Measurements from ENCODE around the gene DSC1.
"Not testable (repeated sequence)": the region's sequence is repeated elsewhere in the genome, so short reads cannot be mapped to it uniquely, and the experiment has no call there.

Gene DSC1

GRCh38 chr18:31170335-31170734, 7.7 kb upstream of the DSC1 start:
- DNase-seq: no peak

DNA sequence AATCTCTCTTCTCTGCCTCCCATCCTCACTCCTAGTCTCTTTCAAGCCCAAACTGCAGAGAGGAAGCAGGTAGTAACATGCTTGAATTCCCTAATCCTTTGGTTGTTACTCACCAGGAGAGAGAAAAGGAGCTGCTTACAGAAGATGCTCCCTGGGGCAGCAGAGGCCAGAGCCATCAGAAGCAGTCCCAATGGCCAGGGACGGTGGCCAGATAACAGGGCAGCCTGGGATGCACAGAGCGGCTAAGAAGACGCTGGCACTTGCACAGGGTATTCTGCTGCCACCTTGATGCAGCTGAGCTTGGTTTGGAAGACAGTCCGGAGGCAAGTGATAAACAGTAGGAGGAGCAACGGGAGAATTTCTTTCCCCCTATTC, 250 bp downstream of the DSC1 start:
- no peak for DNase-seq

- DNase-seq: no peak
These were observed 768 bp downstream of the DSC1 start for GRCh38 chr18:31161757-31162418.

DNA sequence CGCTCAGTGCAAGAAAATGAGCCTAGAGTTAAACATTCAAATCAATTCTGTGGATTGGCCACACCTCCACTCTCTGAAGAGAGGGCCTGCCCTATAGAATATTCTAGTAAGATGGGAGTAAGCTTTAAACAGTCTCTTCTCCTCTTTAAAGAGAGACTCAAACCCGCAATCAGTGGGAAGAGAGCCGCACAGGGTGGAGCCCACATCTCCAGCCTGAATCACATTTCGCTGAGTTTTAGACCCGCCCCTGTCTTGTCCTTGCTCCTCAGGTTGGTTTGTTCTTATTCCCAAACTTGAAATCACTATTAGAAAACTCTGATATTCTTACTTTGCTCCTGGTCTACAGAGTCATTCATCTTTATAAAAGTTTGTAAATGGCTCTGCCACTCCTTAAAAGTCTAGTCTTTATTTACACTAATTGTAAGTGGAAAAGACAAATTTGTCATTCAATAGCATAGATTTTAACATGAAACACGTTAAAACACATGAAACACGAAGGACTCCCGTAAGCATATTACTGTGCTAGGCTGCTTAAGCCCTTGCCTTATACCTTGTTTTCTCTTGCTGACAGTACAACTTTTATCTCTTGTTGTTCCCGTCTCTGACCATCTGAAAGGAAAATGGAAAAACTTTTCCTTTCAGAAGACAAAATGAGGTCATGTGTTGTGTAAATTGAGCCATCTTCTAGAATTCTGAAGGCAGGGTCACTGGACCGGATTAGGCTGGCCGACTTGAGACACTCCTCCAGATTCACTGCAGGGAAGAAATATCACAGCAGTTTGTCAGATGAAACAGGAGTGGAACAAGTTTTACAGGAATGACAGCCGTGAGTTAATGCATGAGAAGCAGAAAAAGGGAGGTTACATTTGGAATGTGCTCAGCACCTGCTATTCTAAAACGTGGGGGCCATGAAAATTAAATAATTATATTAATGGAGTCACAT, 5.6 kb downstream of the DSC1 start:
- no peak for DNase-seq

- no peak for DNase-seq
These were observed 7.2 kb downstream of the DSC1 start for GRCh38 chr18:31155498-31155897.

- no peak for DNase-seq
These were observed 8.5 kb downstream of the DSC1 start for GRCh38 chr18:31154181-31154580.

DNA sequence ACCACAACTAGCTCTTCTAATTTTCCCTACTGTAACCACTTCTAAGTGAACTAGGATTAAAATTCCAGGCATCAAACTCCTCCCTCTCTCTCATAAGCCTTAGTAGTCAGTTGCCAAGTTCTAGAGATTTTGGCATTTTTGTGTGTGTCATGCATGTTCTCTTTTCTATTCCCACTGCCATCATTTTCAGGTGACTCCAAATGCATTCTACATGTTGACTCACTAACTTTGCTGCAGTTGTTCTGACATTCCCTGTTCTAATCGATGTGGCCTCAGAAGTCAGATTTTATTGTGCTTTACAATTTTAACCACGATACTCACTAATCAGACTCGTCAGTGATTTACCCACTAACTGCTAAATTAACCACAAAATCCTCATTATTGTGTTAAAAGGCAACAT, 13.3 kb downstream of the DSC1 start:
- no peak for DNase-seq

DNA sequence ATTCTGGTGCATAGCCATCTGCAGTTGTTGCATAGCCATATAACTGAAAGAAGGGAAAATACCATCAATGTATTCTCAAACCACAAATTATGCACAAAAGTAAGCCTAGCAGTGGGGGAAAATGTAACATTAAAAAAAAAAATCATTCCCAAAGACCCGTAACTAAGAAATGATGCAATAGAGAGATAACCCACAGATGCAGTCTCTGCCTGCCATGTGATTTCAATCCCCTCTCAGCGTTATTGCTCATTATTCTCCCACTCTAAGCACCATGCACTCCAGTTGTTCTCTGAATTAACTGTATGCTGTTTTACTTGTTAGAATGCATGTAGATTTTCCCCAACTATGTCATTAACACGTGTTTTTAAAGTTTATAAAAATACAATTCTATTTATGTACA, 14.1 kb downstream of the DSC1 start:
- no peak for DNase-seq

DNA sequence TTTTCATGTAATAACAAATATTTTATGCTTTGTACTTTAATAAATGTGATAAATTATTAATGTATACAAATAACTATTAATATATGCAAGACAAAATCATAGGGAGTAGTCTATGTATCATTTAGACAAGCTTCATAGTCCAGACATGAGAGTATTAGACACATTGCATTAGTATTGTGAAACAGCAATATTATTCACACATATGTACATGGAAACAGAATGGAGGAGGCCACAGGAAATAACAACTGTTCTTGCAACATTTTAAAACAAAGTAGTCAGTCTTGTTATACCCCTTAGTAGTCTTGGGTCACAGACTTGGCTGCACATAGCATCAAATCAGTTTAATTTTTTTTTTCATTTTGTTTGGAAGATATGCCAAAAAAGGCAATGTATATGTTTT, 15.8 kb downstream of the DSC1 start:
- no peak for DNase-seq

- no peak for DNase-seq
These were observed 19.6 kb downstream of the DSC1 start for GRCh38 chr18:31143025-31143424.

- DNase-seq: no peak
These were observed 23.9 kb downstream of the DSC1 start for GRCh38 chr18:31138709-31139108.

DNA sequence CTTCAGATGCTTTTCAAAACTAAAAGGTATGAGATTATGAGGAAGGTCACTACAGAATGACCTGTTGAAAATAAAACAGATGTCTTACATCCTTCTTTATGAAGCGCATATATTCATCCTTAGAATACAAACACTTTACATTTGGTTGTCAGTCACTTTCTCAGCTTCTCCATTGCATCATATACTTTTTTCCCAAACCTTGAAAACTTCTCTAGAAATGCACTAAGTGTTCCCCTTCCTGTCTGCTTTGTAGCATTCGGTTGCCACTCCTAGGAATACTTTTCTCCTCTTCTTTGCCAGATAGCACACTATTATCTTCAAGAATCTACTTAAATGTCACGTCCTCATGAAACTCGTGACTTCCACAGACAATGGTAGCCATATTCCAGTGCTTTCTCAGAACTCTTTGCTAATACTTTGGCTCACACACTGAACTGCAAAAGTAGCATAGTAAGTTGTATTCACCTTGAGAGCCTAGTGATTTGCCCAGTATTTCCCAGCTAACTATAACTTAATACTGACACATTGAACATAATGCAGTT, 27.6 kb downstream of the DSC1 start:
- DNase-seq: no peak

DNA sequence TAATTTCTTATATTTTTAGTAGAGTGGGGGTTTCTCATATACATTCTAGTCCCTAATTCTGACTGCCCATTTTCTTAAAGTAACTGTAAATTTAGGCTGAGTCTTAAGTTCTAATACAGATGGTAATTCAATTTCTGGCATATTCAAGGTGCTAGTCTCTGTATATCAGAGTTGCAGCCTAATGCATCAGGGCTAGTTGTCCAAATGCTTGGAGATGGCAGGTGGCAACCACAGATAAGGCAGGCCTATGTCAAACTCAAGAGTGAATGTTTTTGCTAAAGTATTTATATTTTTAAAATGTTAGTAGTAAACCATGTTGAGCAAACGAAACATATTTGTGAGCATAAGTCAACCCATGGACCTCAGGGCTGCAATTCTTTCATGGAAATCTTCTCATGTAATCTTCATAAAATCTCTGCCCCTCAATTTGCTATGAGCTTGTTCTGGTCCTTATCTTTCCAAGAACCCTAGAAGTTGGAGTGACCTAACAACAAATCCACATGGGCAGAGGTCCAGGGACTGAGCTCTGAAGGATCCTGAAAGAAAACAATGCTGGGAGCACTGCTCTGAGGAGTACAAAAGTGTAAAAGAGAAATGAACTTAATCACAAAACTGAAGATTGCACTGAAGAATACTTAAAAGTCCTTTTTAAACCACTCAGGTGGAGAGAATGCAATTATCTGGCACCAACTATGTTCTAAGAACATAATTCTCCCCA, 33.1 kb downstream of the DSC1 start:
- no peak for DNase-seq

GRCh38 chr18:31125878-31126277, 36.8 kb downstream of the DSC1 start:
- no peak for DNase-seq

DNA sequence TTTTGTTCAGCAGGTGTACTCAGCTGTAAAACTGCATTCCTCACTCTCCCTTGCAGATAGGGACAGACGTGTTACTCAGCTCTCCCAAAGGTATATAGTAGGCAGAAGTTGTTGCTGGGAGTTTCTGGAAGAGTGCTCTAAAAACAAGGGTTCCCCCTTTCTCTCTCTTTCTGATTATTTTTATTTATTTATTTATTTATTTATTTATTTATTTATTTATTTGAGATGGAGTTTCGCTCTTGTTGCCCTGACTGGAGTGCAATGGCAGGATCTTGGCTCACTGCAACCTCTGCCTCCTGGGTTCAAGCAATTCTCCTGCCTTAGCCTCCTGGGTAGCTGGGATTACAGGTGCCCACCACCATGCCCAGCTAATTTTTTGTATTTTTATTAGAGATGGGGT, 39.5 kb downstream of the DSC1 start:
- DNase-seq: not testable (repeated sequence)

DNA sequence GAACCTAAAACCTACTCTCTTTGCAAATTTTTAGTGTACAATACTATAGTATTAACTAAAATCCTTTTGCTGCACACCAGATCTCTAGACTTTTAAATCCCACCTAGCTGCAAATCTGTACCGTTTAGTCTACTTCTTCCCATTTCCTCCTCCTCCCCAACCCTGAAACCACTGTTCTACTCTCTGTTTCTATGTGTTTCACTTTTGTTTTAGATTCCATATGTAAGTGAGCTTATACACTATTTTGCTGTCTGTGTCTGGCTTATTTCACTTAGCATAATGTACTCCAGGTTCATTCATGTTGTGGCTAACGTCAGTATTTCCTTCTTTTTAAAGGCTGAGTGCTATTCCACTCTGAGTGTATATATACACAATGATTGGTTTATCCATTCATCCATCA, 42.1 kb downstream of the DSC1 start:
- DNase-seq: no peak

- DNase-seq: no peak
These were observed 45.6 kb downstream of the DSC1 start for GRCh38 chr18:31116853-31117595.

GRCh38 chr18:31112804-31113203, 49.9 kb downstream of the DSC1 start:
- DNase-seq: no peak

DNA sequence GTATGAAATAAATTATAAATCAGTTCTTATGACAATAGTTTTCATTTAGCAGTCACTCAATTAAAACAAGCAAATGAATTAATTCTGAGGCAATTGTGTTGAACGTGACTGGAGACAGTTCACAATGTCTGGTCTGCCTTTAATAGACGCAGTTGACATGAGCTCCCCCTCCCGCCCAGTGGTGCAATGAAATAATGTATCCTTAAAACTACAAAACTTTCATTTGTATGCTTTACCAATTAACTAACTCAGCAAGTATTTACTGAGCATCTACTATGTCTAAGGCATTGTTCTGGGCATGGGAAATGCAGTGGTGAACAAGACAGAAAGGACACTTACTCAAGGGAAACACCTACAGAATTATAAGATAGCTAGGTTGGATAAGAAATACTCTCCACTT, 56.9 kb downstream of the DSC1 start:
- DNase-seq: no peak

GRCh38 chr18:31104444-31104843, 58.2 kb downstream of the DSC1 start:
- DNase-seq: no peak

- DNase-seq: no peak
These were observed 59.2 kb downstream of the DSC1 start for GRCh38 chr18:31103423-31103822.

GRCh38 chr18:31102941-31103340, 59.7 kb downstream of the DSC1 start:
- DNase-seq: no peak

All from DMS153 (cell line).